Daoy (cell line): Measurements from ENCODE around the gene FAM72B. TPM values are rescaled to one million over a fixed set of nuclear protein-coding genes. Genes with fewer than 3 reads are reported as not detected.
"Not testable (repeated sequence)": the region's sequence is repeated elsewhere in the genome, so short reads cannot be mapped to it uniquely, and the experiment has no call there.

Source experiments
- DNase-seq: peaks from one replicate; pipeline ENCODE4 v3.0.0-alpha.2; 2015; ENCODE audit warnings: low read depth
- total RNA-seq: library from RNA; depleted of rRNA; stranded (reverse); fragments of >200 nt; shearing (Covaris generic); gene quantifications from 2 replicates; pipeline ENCODE4 v1.2.3, GENCODE V29; 2014; rRNA removed

FAM72B gene
- total RNA-seq, 1 experiment from 2014 or later: 23.1 TPM

DNA sequence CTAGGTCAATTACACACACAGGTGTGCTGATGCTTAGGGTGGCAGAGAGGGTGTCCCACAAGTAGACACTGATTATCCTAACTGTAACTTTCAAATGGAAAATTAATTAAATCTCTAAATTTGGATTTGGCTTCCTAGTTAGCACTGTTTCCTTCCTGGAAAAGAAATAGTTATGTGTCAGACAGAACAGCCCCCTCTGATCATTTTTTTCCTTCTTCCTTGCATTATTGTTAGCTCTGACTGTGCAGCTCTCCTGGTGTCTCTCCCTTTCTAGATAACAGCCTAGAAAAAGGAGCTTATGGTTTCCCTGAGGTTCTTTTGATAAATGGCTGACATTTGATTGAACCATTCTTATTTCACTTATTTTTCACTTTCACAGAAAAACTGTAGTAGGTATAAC is 31.4 kb downstream of the FAM72B start:
- not testable (repeated sequence) for DNase-seq

DNA sequence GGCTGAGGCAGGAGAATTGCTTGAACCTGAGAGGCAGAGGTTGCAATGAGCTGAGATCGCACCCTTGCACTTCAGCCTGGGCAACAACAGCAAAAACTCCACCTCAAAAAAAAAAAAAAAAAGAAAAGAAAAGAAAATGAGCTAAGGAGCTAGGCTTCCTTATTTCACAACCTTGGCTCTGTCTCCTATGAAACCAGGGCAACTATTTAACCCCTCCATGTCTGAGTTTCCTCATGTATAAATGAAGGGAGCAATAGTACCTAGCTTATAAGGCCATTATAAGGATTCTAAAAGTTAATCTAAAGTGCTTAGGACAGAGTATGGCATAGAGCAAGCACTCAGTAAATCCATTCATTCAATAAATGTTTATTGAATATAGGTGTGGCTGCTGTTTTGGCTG is 32.8 kb downstream of the FAM72B start:
- not testable (repeated sequence) for DNase-seq

GRCh38 chr1:121148489-121149190 is 35.5 kb downstream of the FAM72B start:
- DNase-seq: not testable (repeated sequence)

DNA sequence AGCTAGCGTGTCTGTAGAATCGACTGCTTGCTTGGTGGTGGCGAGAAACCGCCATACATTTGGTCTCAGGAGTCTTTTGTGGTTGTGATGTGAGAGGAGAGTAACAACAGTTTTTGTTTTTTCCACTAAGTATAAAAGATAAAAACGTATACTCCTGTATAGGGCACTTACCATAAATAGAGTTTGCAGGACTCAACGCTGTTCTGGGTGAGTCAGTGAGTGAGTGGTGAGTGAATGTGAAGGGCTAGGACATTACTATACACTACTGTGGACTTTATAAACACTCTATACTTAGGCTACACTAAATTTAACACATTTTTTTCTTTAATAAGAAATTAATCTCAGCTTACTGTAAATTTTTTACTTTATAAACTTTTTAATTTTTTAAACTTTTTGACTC is 43.7 kb downstream of the FAM72B start:
- not testable (repeated sequence) for DNase-seq

GRCh38 chr1:121131494-121131893 is 52.6 kb downstream of the FAM72B start:
- DNase-seq: not testable (repeated sequence)

DNA sequence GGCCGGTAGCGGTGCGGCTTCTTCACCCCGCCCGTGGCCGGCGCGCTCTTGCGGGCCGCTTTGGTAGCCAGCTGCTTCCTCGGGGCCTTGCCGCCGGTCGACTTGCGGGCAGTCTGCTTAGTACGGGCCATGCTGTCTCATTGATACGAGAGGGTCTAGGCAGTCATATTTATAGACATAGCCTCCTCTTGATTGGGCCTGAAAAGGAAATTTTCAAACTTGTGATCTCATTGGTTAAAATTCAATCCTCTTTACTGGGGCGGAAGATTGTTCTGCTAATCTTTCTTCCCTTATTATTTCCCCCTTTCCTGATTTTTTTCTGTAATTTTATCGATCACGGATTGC is 65.7 kb downstream of the FAM72B start:
- DNase-seq: peak; percentile 6

Other genes with a start within 250 kb of the FAM72B start
- 13.8 and 13.9 TPM in 2 replicates for gene SRGAP2C, start 635 bp upstream of the FAM72B start, total RNA-seq